Astrocyte (in vitro differentiated cells and primary cell): ENCODE results near the gene KCNMA1. TPM values are rescaled to one million over a fixed set of nuclear protein-coding genes. Genes with fewer than 3 reads are reported as not detected.

Source experiments
- DNase-seq: peaks from one replicate; pipeline ENCODE4 v3.0.0-alpha.2; 2010; ENCODE audit warnings: low read depth
- FAIRE-seq: peaks from 2 replicates; lab custom pipeline; 2011; peaks lifted over from hg19 to GRCh38; lab: Jason Lieb, UNC
- H2AFZ ChIP-seq: 2 replicates; pipeline ENCODE4 v1.6.0; 2012; ENCODE audit warnings: low read depth, low read length, inconsistent platforms
- H3K27ac ChIP-seq: 2 replicates; pipeline ENCODE4 v1.5.1; 2011; ENCODE audit warnings: low read depth, low read length, inconsistent platforms
- H3K27me3 ChIP-seq: 2 replicates; pipeline ENCODE4 v1.6.0; 2011; ENCODE audit warnings: low read length, inconsistent platforms; ENCODE audit not compliant: insufficient read depth
- H3K36me3 ChIP-seq: 2 replicates; pipeline ENCODE4 v1.5.1; 2011; ENCODE audit warnings: low read length, inconsistent platforms; ENCODE audit not compliant: insufficient read depth
- H3K4me1 ChIP-seq: 2 replicates; pipeline ENCODE4 v1.5.1; 2011; ENCODE audit warnings: low read length, inconsistent platforms; ENCODE audit not compliant: insufficient read depth
- H3K4me2 ChIP-seq: 2 replicates; pipeline ENCODE4 v1.6.0; 2012; ENCODE audit warnings: low read length, inconsistent platforms
- H3K4me3 ChIP-seq: 2 replicates; pipeline ENCODE4 v1.5.1; 2011; ENCODE audit warnings: low read depth, mild to moderate bottlenecking, low read length, inconsistent platforms; ENCODE audit not compliant: insufficient read depth
- H3K79me2 ChIP-seq: 2 replicates; pipeline ENCODE4 v1.6.0; 2012; ENCODE audit warnings: mild to moderate bottlenecking, low read length, inconsistent platforms; ENCODE audit not compliant: insufficient read depth
- H3K9ac ChIP-seq: 2 replicates; pipeline ENCODE4 v1.6.0; 2012; ENCODE audit warnings: mild to moderate bottlenecking, low read length, inconsistent platforms
- H3K9me3 ChIP-seq: 2 replicates; pipeline ENCODE4 v1.5.1; 2012; ENCODE audit warnings: low read depth, mild to moderate bottlenecking, low read length, inconsistent platforms; ENCODE audit not compliant: insufficient read depth
- H4K20me1 ChIP-seq: 2 replicates; pipeline ENCODE4 v1.6.0; 2012; ENCODE audit warnings: low read length, inconsistent platforms; ENCODE audit not compliant: insufficient read depth
- H3K27ac Mint-ChIP-seq: one replicate; pipeline ENCODE4 v1.8.0; 2021; ENCODE audit warnings: mild to moderate bottlenecking, mixed read lengths; ENCODE audit not compliant: unreplicated experiment
- H3K27me3 Mint-ChIP-seq: one replicate; pipeline ENCODE4 v1.8.0; 2021; ENCODE audit warnings: low read depth, mixed read lengths; ENCODE audit not compliant: unreplicated experiment
- H3K36me3 Mint-ChIP-seq: one replicate; pipeline ENCODE4 v1.8.0; 2021; ENCODE audit warnings: low read depth, mixed read lengths; ENCODE audit not compliant: unreplicated experiment
- H3K4me1 Mint-ChIP-seq: one replicate; pipeline ENCODE4 v1.8.0; 2021; ENCODE audit warnings: low read depth, mixed read lengths; ENCODE audit not compliant: unreplicated experiment
- H3K4me3 Mint-ChIP-seq: one replicate; pipeline ENCODE4 v1.8.0; 2021; ENCODE audit warnings: mild to moderate bottlenecking, moderate library complexity, mixed read lengths; ENCODE audit not compliant: unreplicated experiment
- H3K9me3 Mint-ChIP-seq: one replicate; pipeline ENCODE4 v1.8.0; 2021; ENCODE audit warnings: mild to moderate bottlenecking, mixed read lengths; ENCODE audit not compliant: unreplicated experiment
- CTCF ChIP-seq: IDR thresholded peaks from 2 replicates; pipeline ENCODE4 v1.5.1; 2011; ENCODE audit warnings: low read depth, mild to moderate bottlenecking, inconsistent platforms, low read length, moderate library complexity; ENCODE audit not compliant: insufficient read depth
- EZH2 ChIP-seq: IDR thresholded peaks from 2 replicates; pipeline ENCODE4 v1.6.1; 2012; ENCODE audit warnings: mild to moderate bottlenecking, low read length, inconsistent platforms; ENCODE audit not compliant: insufficient read depth
- total RNA-seq: library from RNA; stranded (reverse); gene quantifications from 2 replicates; pipeline ENCODE4 v1.2.1, GENCODE V29; 2021

KCNMA1 gene
- total RNA-seq, 1 donor from 2014 or later = 45.8 TPM

- Histone ChIP-seq H3K4me1 (no peaks in the 10 kb centered on the region), H3K27me3 (no peaks in the 10 kb centered on the region), H3K4me2 (no peak overlapping the region), H3K9me3 (no peaks in the 10 kb centered on the region), H2AFZ (no peak overlapping the region), H3K4me3 (no peak overlapping the region), H3K9ac (no peak overlapping the region), H4K20me1 (no peaks in the 10 kb centered on the region), H3K79me2 (no peaks in the 10 kb centered on the region), H3K36me3 (no peaks in the 10 kb centered on the region), H3K27ac (no peak overlapping the region)
- Mint-ChIP-seq H3K9me3 (no peaks in the 10 kb centered on the region), H3K27ac (no peak overlapping the region), H3K4me3 (no peak overlapping the region), H3K4me1 (peaks cover 6% of the 10 kb centered on the region), H3K36me3 (no peaks in the 10 kb centered on the region), H3K27me3 (no peaks in the 10 kb centered on the region)
- TF ChIP-seq CTCF (no peak), EZH2 (no peak)
- FAIRE-seq (no peak), DNase-seq (no peak)
Observed at GRCh38 chr10:77146712-77147336, 490.8 kb downstream of the KCNMA1 start.

- no peaks in the 10 kb centered on the region for H3K36me3 Mint-ChIP-seq
- Histone ChIP-seq H3K27ac (no peak overlapping the region), H3K36me3 (no peaks in the 10 kb centered on the region), H3K4me3 (no peak overlapping the region), H4K20me1 (no peaks in the 10 kb centered on the region), H3K4me2 (no peak overlapping the region), H3K4me1 (no peaks in the 10 kb centered on the region), H3K27me3 (no peaks in the 10 kb centered on the region), H3K79me2 (no peaks in the 10 kb centered on the region), H2AFZ (no peak overlapping the region), H3K9me3 (no peaks in the 10 kb centered on the region), H3K9ac (no peak overlapping the region)
- H3K9me3 Mint-ChIP-seq = no peaks in the 10 kb centered on the region
- no peak overlapping the region for H3K4me3 Mint-ChIP-seq
- TF ChIP-seq CTCF (no peak), EZH2 (no peak)
- FAIRE-seq = no peak
- peaks cover 6% of the 10 kb centered on the region for H3K4me1 Mint-ChIP-seq
- DNase-seq = no peak
- peaks cover 3% of the 10 kb centered on the region for H3K27me3 Mint-ChIP-seq
- H3K27ac Mint-ChIP-seq = no peak overlapping the region
Observed at GRCh38 chr10:77144656-77145055, 493.0 kb downstream of the KCNMA1 start.
